NCI-H2107 treated with DMSO at 0.1 percent for 48 hours (cell line): ENCODE measurements around the gene ZNF618.
"Not testable (repeated sequence)": the region's sequence is repeated elsewhere in the genome, so short reads cannot be mapped to it uniquely, and the experiment has no call there.

Experiments
- DNase-seq: peaks from one replicate; lab custom pipeline; 2025; ENCODE audit not compliant: unreplicated experiment; lab: John Stamatoyannopoulos, UW

ZNF618 gene

DNA sequence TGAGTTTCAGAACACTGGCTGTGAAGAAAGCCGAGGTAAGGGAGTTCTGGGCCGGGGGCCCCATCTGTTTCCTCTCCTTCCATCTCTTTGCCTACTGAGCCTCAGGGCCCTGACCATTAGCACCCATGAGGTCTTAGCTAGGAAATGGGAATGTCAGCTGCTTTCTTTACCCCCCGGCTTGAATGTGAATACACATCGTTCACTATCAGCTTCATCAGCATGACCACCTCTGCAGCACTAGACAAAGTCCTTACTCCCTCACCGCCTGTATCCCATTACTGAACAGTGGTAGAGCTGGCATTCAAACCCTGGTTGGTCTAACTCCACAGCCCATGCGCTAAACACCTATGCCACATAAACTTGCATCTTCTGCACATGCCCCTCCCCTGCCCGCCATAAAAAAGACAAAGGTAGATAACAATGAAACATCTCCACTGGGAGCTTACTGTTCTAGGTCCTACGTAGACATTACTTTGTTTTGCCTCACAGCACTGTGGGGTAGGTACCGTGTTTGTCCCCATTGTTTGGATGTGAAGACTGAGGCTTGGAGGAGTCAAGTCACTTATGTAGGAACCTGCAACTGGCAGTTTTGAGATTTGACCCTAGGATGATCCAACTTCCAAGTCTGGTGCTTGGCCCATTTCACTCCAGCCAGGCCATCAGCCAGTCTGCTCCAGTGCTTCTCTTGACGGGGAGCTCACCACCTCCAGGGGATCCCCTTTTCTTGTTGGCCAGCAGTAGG, 108.7 kb downstream of the ZNF618 start:
- no peak for DNase-seq

DNA sequence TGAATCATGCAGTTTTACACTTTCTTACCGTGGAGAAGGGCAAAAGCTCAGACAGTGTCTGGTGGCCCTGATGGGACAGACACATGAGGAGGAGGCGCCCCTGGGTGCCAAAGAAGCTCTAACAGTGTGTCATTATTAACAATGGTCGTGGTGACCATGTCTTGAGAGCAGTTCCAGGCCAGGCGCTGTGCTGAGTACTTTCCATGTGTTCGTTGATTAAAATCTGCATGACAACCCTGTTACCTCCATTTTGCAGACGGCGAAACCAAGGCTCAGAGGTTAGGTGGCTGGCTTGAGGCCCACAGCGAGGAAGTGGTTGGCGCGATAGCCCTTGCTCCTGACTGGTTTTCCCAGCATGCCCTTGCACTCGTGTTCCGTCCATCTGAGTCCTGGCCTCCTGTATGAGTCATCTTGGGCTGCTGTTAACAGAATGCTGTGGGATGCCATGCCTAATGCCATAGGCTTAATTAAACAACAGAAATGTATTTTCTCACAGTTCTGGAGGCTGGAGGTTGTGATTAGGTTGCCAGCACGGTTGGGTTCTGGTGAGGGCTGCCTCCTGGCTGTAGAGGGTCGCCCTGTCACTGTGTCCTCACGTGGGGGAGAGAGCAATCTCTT, 110.0 kb downstream of the ZNF618 start:
- DNase-seq, result no peak

DNA sequence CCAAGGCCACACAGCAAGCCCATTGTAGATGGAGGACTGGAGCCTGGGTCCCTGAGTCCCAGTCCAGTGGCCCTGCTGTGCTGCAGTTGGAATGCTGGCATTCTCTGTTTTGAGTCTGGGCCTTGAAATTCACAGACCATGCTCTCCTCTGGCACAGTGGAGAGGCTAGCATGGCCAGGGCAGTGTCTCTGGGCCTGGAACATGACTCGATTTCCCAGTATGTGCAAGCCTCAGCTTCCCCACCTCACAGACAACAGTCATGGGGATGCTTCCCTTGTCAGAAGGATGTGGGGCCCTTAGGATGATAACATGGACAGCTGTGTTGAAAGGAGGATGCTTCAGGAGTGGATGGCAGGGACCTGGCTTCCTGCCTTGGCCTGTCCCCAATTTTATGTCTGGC, 110.8 kb downstream of the ZNF618 start:
- DNase-seq, result no peak

DNA sequence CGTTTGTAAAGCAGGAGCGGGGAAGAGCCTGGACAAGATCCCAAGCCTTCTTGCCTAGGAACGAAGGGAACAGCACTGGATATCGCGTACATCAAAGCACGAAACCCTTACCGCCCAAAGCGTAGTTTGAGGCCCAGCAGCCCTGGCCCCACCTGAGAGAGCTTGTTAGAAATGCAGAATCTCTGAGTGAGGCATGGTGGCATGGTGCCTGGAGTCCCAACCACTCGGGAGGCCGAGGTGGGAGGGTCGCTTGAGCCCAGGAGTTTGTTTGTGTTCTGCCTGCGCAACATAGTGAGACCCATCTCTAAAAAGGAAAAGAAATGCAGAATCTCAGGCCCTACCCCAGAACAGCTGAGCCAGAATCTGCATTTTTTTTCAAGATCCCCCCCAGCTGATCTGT, 111.4 kb downstream of the ZNF618 start:
- DNase-seq, result no peak

DNA sequence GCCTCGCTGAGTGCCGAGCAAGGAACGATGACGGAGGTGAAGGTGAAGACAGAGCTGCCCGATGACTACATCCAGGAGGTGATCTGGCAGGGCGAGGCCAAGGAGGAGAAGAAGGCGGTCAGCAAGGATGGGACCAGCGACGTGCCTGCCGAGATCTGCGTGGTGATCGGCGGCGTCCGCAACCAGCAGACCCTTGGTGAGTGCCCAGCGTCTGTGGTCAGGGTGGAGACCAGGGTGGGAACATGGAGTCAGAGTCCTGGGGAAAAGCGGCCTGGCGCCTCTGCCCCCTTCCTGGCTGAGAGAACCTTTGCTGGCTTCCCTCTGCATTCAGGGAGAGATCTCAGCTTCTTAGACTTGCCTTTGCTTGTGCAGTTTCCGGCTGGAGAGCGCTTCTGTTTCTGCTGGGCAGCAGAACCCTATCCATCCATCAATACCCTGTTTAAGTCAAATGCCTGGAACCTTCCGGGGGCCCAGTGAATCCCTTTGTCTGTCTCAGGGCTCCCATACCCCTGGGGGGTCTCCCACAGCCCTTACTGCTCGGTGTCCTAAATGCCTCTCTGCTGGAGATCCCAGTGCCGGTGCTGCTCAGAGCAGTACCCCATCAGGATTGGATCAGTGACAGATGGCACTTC, 112.4 kb downstream of the ZNF618 start:
- DNase-seq, result no peak

DNA sequence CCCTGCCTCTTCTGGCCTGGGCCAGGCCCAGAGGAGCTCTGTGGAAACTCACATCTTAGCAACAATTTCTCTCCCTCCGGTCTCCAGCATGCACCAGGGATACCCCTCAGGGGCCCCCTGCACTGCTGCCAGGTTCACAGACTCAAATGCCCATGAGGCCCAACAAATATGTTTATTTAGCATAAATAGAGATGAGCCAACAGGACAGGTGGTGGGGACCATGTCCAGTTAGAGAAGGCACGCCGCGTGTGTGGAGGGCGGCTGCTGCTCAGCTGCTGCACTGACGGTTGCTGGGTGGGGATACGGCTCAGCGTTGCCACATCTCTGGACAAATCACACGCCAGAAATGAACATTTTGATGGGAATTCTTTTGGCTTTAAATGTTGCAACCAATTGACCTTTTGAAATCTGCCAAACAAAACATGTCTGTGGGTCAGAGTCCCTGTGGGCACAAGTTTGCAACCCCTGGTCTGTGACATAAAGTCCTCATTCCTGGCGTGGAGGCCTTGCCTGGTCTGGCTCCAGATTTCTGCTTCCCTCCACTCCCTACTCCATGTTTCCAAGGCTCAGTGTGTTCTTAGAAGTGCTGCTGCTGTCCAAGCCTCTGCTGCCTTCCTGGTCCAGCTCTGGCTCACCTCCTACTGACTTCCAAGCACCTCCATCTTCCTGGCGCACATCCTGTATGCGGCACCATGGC, 113.1 kb downstream of the ZNF618 start:
- no peak for DNase-seq

DNA sequence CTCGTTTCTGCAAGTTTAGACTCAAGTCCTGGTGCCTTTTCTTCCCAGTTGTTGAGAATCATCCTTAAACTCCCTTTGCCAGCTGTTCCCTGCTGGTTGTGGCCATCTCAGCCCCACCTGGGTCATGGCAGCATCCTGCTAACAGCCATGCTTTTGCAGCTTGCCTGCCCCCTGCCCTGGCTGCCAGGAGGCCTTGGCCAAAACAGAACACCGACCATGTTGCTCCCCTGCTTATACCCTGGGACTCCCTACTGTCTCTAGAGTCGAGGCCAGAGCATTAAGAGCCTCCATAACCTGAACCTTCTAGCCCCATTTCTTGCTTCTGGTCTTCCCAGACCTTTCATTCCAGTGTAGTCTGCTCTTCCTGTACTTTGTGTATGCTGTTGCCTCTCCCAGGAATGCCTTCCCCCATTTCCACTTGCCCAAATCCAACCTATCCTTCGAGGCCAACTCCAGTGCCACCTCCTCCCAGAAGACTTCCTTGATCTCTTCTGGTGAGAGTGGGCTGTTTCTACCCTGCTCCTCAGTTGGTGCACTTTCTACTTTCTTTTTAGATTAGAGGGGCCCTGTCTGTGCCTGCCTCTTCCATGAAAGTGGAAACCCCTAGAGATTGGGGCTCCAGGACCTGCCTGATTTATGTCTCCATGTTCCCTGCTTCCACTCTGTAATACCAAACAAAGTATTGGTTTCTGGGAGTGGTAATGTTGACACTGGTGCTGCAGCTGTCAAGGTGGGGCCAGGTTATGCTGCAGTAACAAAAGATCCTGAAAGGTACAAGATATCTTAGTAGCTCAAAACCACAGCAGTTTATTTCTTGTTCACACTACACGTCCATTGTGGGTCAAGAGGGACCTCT, 113.8 kb downstream of the ZNF618 start:
- DNase-seq, result no peak

DNA sequence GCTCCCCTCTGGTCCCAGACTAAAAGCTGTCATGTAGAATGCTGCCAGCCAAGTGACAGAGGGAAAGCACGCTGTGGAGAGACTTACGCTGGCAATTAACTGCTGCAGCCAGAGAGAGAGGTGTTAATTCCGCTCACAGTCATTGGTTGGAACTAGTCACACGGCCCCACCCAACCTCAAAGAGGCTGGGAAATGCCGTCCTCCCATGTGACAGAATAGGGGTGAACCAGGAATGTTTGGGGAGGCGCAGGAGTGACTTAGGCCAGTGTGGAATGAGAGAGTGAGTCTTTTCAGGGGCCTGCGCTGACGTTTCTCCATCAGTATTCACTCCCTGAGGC, 114.4 kb downstream of the ZNF618 start:
- no peak for DNase-seq

DNA sequence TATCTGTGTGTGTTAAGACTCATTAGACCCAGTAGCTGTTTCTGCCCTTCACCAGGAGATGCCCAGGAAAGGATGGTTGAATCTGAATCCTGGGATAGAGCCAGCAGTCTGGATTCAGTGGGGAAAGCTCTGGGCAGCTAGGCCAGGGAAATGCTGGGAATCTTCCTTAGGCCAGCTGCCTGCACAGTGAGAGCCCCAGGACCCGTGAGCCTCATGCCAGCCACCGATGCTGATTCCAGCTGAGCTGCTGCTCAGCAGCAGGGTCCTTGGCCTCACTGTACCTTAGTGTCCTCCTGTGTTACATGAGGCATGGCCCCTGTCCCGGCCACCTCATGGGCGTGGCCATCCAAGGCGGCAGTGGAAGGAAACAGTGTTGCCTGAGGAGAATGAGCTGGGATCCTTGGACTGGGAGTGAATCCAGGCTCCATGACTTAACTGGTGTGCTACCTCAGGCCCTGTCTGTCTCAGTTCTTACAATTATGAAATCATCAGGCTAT, 114.9 kb downstream of the ZNF618 start:
- no peak for DNase-seq

DNA sequence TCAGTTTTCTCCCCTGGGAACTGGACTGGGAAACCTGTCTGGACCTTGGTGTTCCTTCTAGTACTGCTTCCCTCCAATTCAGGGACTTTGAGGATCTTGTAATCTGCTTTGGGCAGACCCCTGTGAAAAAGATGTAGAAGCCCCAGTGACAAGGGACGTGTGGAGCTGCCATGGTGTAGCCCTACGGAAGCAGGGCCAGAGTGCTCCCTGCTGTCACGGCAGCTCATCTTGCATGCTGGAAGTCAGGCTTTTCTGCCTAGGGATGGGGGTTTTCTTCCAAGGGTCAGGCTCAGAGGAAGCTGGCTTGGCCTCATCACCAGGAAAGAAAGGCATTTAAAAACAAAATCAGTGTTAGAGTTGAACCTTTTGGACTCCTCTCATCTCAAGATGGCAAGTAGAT, 115.6 kb downstream of the ZNF618 start:
- DNase-seq, result no peak

DNA sequence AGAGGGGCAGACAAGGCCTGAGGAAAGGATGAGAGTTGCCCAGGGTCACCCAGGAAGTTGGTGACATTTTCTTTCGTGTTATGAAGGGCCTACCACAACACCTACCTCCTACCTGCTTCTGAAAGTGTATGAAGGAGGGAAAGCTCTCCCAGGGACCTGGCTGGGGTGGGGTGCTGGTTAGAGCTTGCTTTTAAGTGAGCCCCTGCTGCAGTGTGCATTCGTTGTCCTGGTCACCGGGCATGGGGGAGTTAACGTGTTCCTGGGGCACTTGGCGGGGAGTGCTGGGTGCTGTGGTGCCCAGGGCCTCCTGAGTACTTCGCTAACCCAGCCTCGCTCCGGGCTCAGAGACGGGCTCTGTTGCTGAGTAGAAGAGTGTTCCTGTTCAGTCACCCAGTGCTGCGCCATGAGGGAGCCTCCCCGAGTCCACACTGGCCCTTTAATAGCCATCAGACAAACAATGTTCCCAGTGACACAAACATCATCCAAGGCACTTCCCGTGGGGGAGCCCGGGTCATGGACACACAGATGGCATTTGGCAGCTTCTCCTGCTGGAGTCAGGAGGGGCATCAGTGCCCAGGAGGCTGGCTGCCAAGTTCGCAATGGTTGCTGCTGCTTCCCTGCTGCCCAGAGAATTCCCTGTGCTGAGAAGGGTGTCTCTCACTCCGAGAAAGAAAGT, 116.3 kb downstream of the ZNF618 start:
- no peak for DNase-seq

DNA sequence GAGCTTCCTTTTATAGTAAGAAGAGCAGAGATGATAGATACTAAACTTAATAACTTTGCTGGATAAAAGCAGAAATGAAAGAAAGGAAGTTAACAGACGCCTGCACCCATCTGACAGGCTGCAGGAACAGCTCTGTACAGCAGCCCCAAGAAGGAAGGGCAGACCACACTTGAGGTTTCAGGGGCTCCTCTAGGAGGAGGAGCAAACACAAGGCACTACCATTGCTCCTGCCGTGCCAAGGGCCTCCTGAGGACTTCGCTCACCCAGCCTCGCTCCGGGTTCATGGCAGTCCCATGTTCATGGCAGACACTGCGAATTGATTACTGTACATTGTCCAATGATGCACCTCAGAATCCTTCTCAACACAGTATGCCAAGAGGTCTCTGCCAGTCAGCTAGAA, 116.9 kb downstream of the ZNF618 start:
- DNase-seq, result no peak

DNA sequence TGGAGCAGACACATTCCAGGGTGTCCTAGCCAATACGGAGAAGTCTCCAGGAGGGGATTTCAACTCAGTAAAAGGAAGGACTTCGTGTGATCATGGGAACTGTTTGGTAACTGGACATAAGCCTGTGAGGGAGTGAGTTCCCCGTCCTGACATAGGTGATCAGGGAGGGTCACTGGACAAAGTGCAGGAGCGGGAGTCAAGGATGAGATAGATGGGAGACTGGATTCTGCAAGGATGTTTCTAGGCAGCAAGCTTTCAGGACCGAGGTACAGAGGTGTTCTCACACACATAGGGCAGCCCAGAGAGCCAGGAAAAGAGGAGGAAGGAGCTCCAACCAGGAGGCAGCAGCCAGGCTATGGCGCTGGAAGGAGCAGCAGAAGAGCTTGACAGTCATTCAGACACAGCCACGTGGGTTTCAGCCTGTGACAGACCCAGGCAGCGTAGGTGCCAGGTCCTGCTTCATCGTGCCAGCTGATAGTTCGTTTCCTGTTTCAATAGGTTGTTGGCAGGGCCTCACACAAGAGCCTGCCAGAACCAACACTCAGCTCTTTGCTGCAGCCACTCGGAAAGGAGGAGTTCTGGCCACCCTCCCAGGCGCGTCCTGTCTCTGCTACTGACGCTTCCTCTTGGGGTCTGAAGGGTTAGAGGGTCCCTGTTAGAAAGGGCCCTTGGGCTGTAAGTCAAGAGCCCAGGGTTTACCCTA, 117.9 kb downstream of the ZNF618 start:
- no peak for DNase-seq

DNA sequence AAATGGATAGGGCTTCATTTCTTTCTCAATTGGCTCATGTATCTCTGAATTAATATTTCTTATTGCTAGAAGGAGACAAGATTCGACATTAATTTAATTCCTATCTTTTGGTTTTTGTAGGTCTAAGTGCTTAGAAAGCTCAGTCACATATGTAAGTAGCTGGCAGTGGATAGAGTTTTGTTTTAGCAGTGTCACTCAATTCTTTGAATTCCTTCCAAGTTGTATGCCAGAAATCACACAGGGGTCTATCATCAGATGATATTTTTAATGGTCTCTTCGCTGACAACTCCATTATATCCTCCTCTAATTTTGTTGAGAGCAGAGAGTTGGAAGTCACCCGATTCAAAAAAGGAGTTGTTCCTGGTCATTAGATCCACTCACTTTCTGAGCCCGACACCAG, 119.3 kb downstream of the ZNF618 start:
- DNase-seq, result no peak

DNA sequence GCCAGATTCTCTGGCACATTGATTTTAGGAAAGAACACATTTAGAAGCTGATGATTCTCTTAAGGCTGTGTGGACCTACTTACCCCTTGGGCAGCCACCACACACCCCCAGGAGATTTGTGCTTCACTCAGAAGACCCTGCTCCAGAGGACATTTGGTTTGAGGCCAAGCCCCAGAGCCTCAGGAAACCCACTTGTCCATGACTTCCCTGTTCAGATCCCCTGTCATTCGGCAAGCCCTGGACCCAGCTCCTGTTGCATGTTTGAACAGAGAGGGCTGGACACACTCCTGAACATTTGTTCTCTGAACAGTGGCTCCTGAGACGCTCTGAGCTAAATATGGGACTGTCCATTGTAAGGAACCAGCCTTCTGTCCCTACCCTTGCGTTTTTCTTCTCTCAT, 119.9 kb downstream of the ZNF618 start:
- no peak for DNase-seq

DNA sequence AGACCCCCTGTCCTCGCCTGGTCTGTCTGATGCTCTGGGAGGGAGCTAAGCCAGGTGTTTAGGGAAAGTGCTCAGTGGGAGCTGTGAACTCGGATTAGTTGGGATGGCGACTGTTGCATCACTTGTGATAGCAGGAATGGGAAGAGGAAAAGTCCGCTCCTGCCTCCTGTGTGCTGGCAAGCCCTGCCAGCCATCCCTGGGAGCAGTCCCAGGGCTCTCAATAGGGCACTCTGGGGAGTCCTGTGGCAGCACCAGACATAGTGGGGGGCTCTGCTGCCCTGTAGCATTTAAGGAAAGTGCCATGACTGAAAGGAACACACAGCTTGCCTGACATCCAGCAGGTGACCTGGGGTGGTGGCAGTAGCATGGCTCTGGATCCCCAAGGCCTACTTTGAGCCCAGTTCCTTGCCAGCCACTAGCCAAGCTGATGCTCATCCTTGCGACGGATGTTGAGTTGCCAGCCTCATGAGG, 120.5 kb downstream of the ZNF618 start:
- DNase-seq, result no peak

DNA sequence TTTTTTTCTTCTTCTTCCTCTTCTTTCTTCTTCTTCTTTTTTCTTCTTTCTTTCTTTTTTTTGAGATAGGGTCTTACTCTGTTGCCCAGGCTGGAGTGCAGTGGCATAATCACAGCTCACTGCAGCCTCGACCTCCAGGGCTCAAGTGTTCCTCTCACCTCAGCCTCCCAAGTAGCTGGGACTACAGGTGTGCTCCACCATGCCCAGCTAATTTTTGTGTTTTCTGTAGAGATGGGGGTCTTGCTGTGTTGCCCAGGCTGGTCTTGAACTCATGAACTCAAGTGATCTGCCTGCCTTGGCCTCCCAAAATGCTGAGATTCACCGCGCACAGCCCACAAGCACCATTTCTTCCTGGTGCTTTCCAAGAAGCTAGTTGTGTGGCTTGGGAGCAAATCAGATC, 121.0 kb downstream of the ZNF618 start:
- DNase-seq, result not testable (repeated sequence)

DNA sequence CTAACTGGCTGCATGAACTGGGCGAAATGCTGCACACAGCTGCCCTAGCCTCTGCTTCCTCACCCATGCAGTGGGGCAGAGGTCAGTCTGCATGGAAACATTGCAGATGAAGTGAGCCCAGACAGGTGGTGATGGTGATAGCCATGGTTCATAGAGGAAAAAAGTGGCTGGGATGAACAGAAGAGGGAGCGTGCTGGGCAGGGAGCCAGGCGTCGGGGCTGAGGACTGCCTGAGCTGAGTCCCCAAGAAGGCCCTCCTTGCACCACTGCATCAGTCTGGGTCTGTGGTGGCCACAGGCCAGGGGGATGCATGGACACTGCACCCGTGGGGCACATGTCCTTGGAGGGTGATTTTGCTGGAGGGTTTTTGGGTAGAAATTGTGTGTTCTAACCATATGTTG, 121.5 kb downstream of the ZNF618 start:
- DNase-seq, result no peak

DNA sequence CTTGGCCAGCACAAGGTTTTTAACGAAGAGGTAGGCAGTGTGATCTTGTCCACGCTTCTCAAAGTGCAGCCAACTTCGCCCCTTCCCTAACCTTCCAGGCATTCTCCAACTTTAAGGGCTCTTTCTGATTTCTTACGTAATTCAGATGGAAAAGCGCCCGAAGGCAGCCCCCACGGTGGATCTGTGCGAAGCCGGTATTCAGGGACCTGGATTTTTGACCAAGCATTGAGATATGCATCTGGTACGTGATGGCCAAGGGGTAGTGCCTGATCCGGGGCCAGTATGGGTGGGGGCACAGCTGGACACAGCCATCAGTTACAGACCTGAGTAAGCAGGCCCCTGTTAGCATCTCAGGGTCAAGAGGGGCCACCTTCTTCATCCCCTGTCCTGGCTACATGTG, 122.0 kb downstream of the ZNF618 start:
- DNase-seq, result no peak
